T-helper 17 cell (primary cell): Measurements from ENCODE around the gene ARHGAP27. TPM values are rescaled to one million over a fixed set of nuclear protein-coding genes. Genes with fewer than 3 reads are reported as not detected.

Source experiments
- ATAC-seq: fragments of 150-1000 bp; cut with Tn5 transposase; 2 replicates; pipeline ENCODE4 v1.10.0; 2021; ENCODE audit warnings: mild to moderate bottlenecking, moderate library complexity
- DNase-seq, 3 donors: peaks; one replicate each; pipeline versions ENCODE4 v3.0.0 to v3.0.0-alpha.2; 2020 to 2021
- H3K9me3 ChIP-seq: one replicate; pipeline ENCODE4 v1.7.0; 2013; ENCODE audit warnings: low read length, mild to moderate bottlenecking; ENCODE audit not compliant: control insufficient read depth, poor library complexity, severe bottlenecking
- H3K27ac Mint-ChIP-seq: one replicate; pipeline ENCODE4 v1.8.0; 2022; ENCODE audit warnings: mild to moderate bottlenecking, moderate library complexity, mixed read lengths
- H3K27me3 Mint-ChIP-seq: one replicate; pipeline ENCODE4 v1.8.0; 2022; ENCODE audit warnings: mixed read lengths
- H3K36me3 Mint-ChIP-seq: one replicate; pipeline ENCODE4 v1.8.0; 2022; ENCODE audit warnings: low read depth, mixed read lengths
- H3K4me1 Mint-ChIP-seq: one replicate; pipeline ENCODE4 v1.8.0; 2022; ENCODE audit warnings: mild to moderate bottlenecking, mixed read lengths
- H3K4me3 Mint-ChIP-seq: one replicate; pipeline ENCODE4 v1.8.0; 2022; ENCODE audit warnings: mild to moderate bottlenecking, moderate library complexity, mixed read lengths
- total RNA-seq, 4 donors: library from RNA in 2 of 4; stranded (reverse) in 2 of 4; gene quantifications; one replicate each; pipeline ENCODE4 v1.2.3 and lab custom pipeline; 2022 to 2026

ARHGAP27 gene
- total RNA-seq, 2 donors from 2014 or later: 42.0 to 55.4 TPM

DNA sequence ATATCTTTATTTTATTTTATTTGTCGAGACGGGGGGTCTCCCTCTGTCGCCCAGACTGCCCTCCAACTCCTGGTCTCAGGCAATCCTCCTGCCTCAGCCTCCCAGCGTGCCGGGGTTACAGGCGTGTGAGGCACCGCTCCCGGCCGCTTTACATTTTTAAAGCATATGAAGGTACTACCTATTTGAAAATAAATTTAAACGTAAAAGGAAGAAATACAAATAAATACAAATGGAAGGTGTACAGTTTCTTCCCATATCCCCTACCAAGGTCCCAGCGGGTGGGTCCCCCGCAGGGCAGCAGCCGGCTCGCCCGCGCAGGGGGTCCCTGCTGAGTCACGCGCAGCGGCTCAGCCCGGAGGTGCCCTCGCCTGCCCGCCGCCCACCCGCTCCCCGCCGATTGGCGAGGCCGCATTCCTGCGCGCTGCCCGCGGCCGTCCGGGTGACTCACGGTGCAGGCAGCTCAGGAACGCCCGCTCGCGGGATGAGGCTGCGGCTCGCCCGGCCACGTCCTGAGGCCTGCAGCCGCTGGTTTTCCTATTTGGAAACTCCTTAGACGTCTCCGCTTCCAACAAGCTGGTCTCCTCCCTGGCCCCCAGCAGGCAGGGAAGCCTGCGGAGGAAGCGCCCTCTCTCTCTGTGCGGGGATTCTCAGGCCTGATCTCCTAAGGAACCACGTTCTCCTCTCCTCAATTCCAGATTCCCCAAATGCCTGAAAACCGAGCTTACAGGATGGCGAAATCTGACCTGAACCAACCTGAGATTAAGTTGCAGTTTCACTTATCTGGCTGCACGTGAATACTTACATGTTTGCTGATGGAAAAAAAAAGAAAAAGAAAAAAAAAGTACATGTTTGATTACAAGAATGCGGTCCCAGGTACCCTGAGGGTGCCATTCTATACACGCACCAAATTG, 61.0 kb downstream of the ARHGAP27 start:
- Mint-ChIP-seq H3K27ac (no peak overlapping the region), H3K4me3 (peak overlapping the region; percentile 78)
- peak; percentile 35 for ATAC-seq

DNA sequence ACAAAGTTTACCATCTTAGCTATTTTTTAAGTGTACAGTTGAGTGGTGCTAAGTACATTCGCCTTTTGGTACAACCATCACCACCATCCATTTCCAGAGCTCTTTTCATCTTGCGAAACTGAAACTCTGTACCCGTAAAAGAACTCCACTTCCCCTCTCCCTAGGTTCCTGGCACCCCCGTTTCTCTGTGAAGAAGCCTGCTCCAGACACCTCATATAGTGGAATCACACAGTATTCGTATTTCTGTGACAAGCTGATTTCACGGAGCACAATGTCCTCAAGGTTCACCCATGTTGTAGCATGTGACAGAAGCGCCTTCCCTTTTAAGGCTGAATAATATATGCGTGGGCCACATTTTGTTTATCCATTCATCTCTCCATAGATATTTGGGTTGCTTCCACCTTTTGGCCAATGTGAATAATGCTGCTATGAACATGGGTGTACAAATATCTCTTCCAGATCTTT, 61.7 kb downstream of the ARHGAP27 start:
- H3K4me3 Mint-ChIP-seq: peak overlapping the region; percentile 45
- H3K4me1 Mint-ChIP-seq: peaks cover 14% of the 10 kb centered on the region
- peaks cover 33% of the 10 kb centered on the region for H3K27me3 Mint-ChIP-seq
- DNase-seq: no peak
- no peak for ATAC-seq
- peaks cover 1% of the 10 kb centered on the region for H3K36me3 Mint-ChIP-seq
- H3K9me3 ChIP-seq: no peaks in the 10 kb centered on the region
- no peak overlapping the region for H3K27ac Mint-ChIP-seq

More for the DNA sequence above, 61.0 kb downstream of the ARHGAP27 start:
- Mint-ChIP-seq H3K36me3 (peaks cover 2% of the 10 kb centered on the region), H3K27me3 (peaks cover 31% of the 10 kb centered on the region), H3K4me1 (peaks cover 14% of the 10 kb centered on the region)
- DNase-seq: no peak
- no peaks in the 10 kb centered on the region for H3K9me3 ChIP-seq

DNA sequence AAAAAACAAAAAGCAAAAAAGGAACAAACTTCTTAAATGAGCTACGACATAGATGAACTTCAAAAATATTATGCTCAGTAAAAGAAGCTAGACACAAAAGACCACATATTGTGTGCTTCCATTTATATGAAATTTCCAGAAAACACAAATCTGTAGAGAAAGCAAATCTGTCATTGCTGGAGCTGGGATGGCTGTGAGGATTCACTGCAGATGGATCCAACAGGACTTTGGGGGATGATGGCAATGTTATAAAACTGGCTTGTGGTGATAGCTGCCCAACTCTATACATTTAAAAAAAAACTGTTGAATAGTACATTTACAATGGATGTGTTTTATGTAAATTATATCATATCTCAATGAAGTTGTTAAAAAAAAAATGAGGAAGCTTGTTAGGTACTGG, 63.2 kb downstream of the ARHGAP27 start:
- Mint-ChIP-seq H3K36me3 (no peaks in the 10 kb centered on the region), H3K27me3 (peaks cover 42% of the 10 kb centered on the region), H3K4me3 (no peak overlapping the region), H3K27ac (no peak overlapping the region), H3K4me1 (peaks cover 14% of the 10 kb centered on the region)
- ATAC-seq (no peak), DNase-seq (no peak)
- H3K9me3 ChIP-seq: no peaks in the 10 kb centered on the region

DNA sequence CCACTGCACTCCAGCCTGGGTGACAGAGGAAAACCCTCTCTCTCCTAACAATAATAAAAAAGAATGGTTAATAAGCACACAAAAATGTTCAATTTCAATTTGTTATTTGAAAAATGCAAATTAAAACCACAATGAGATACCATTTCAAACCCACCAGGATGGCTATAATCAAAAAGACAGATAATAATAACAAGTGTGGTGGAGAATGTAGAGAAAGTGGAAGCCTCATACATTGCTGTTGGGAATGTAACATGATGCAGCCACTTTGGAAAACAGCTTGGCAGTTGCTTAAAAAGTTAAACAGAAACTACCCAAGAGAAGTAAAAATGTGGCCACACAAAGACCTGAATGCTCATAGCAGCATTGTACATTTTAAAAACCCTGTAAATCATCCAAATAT, 64.0 kb downstream of the ARHGAP27 start:
- DNase-seq (no peak), ATAC-seq (no peak)
- Mint-ChIP-seq H3K4me1 (peaks cover 10% of the 10 kb centered on the region), H3K27ac (no peak overlapping the region), H3K4me3 (no peak overlapping the region), H3K27me3 (peaks cover 44% of the 10 kb centered on the region), H3K36me3 (no peaks in the 10 kb centered on the region)
- H3K9me3 ChIP-seq: no peaks in the 10 kb centered on the region

DNA sequence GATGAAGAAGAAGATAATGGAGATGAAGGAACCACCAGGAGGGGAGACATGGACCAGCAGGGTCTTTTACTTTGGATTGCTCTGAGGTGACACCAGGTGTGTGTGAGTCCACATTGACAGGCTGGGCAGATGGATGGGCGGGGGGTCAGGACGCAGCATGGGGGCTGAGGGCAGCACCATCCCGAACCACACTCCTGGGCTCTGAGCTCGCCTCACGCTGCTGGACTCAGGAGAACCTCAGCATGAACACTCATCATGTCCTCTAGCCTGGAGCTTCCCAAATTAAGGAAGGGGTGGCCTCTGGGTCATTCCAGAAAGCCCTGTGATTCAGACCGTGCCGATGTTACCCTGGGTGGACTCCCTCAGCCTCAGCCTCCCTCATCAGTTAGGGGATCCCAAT, 65.5 kb downstream of the ARHGAP27 start:
- Mint-ChIP-seq H3K27ac (no peak overlapping the region), H3K27me3 (peaks cover 45% of the 10 kb centered on the region), H3K36me3 (no peaks in the 10 kb centered on the region), H3K4me3 (no peak overlapping the region), H3K4me1 (peaks cover 7% of the 10 kb centered on the region)
- ATAC-seq (no peak), DNase-seq (no peak)
- H3K9me3 ChIP-seq: no peaks in the 10 kb centered on the region

DNA sequence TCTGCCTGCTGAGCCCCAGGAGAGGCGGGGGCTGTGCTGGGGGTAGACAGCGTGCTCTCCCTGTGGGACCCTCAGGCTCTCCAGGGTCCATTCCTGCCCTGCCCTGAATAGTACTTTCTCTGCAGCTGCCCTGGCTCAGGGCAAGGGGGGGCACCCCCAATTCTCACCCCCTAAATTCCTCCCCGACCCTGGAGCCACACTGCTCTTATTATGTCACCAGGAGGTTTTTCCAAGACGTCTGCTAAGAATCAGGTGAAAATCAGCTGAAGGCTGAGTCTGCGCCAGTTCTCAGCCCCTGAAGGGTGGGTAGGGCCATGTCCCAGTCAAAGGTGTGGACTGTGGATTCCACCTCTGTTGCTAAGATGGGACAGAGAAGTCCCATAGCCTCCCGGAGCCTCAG, 66.0 kb downstream of the ARHGAP27 start:
- Mint-ChIP-seq H3K4me1 (peaks cover 2% of the 10 kb centered on the region), H3K27ac (no peak overlapping the region), H3K4me3 (no peak overlapping the region), H3K27me3 (peaks cover 41% of the 10 kb centered on the region), H3K36me3 (no peaks in the 10 kb centered on the region)
- DNase-seq (no peak), ATAC-seq (no peak)
- no peaks in the 10 kb centered on the region for H3K9me3 ChIP-seq

DNA sequence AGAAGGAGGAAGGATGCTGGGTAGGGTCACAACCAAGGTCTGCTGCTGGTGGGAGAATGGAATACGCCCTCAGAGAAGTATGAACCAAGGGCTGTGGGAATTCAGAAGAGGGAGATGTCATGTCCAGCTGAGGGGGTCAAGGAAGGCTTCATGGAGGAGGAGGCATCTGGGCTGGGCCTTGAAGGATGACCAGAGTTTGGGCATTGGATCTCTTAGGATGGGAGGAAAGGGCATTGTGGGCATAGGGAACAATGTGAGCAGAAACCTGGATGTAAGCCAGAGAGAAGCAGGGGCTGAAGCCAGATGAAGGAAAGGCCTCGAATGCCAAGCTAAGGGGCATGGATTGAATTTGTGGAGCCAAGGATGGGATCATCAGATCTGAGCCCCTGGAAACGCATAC, 66.6 kb downstream of the ARHGAP27 start:
- H3K27ac Mint-ChIP-seq: no peak overlapping the region
- DNase-seq (no peak), ATAC-seq (no peak)
- no peak overlapping the region for H3K4me3 Mint-ChIP-seq
- peaks cover 2% of the 10 kb centered on the region for H3K4me1 Mint-ChIP-seq
- peaks cover 41% of the 10 kb centered on the region for H3K27me3 Mint-ChIP-seq
- H3K9me3 ChIP-seq: no peaks in the 10 kb centered on the region
- H3K36me3 Mint-ChIP-seq: no peaks in the 10 kb centered on the region

DNA sequence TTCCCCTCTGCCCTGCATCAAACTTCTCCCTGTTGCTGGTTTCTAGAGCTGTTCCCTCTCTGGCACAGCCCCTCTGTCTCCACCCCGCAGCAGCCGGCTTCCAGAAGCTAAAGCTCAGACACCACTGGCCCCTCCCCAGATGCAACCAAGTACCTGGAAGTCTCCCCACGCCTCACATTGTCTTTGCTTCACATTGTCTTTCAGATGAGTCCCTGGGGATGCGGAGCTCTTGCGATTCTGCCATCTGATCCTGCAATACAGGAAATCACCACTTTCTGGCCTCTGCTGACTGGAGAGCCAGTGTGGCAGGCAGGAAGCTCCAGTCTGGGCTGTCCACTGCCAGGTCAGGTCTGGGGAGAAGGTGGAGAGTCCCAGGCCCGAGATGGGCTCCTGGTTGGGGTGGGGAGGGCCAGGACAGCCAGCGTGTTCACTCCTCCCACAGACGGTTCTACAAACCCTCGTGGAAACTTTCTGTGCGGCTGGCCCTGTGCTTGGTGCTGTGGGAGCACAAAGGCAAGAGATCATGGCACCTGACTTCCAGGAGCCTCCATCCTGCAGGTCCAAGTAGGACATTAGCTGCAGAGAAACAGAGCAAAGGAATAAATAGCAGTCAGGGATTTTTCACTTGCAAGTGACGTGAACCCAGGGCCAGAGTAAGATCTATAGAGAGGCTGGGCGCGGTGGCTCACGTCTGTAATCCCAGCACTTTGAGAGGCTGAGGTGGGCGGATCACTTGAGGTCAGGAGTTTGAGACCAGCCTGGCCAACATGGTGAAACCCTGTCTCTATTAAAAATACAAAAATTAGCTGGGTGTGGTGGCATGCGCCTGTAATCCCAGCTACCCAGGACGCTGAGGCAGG, 67.9 kb downstream of the ARHGAP27 start:
- DNase-seq: no peak
- Mint-ChIP-seq H3K27ac (no peak overlapping the region), H3K27me3 (peaks cover 43% of the 10 kb centered on the region), H3K4me1 (no peaks in the 10 kb centered on the region), H3K36me3 (no peaks in the 10 kb centered on the region), H3K4me3 (no peak overlapping the region)
- no peak for ATAC-seq
- H3K9me3 ChIP-seq: no peaks in the 10 kb centered on the region

DNA sequence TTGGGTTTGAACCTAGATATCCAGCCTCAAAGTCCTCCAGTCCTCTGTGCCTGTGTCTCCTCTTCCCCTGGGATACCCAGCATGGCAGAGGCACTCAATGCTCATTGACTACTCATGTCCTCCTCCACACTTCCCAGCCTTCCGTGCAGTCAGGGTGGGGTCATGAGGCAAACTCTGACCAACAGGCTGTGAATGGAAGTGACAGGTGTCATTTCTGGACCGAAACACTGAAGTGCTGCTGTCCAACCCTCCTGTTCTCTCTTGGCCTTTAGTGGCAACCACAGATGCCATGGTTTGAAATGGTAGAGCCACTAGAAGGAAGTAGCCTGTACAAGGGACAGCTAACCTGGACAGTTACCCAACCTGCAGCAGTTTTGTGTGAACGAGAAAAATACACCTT, 69.2 kb downstream of the ARHGAP27 start:
- H3K27me3 Mint-ChIP-seq: peaks cover 36% of the 10 kb centered on the region
- no peaks in the 10 kb centered on the region for H3K9me3 ChIP-seq
- no peak overlapping the region for H3K4me3 Mint-ChIP-seq
- H3K27ac Mint-ChIP-seq: no peak overlapping the region
- DNase-seq (no peak), ATAC-seq (no peak)
- no peaks in the 10 kb centered on the region for H3K4me1 Mint-ChIP-seq
- no peaks in the 10 kb centered on the region for H3K36me3 Mint-ChIP-seq

DNA sequence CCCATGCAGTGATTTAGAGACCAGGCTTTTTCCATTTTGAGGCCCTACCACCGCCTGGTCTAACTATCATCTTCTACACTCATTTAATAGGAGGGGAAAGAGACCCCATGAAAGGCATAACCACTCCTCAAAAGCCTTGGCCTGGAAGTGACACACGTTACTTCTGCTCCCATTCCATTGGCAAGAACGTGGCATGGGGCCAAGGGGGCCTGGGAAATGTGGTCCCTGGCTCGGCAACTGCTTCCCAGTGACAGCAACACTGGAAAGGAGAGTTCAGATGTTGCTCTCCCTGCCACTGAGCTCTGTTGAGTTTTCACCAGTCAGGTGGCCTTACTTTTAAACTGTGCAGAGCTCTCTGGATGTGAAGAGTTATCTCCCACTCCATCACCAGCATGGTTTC, 70.7 kb downstream of the ARHGAP27 start:
- Mint-ChIP-seq H3K27me3 (peaks cover 34% of the 10 kb centered on the region), H3K27ac (no peak overlapping the region), H3K4me3 (no peak overlapping the region), H3K4me1 (no peaks in the 10 kb centered on the region), H3K36me3 (no peaks in the 10 kb centered on the region)
- ATAC-seq (no peak), DNase-seq (no peak)
- no peaks in the 10 kb centered on the region for H3K9me3 ChIP-seq

DNA sequence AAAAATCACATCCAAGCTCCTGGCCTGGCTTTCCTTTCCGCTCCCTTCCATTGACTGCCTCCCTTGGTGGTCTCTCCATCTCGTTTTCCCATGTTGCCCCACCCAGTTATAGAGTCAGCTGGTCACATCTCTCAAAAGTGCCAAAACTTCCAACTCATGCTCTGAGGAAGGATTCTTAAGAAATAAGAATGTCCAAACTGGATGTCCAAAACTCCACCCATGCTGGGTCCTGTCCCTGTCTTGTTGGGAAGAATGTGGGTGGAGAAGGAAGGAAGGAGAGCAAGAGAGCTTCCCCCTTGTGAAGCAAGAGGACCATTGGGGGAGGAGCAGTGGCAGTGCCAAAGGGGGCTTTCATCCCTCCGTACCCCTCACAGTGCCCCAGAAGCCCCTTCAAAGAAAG, 71.2 kb downstream of the ARHGAP27 start:
- Mint-ChIP-seq H3K27me3 (peaks cover 31% of the 10 kb centered on the region), H3K27ac (no peak overlapping the region), H3K4me3 (no peak overlapping the region), H3K4me1 (no peaks in the 10 kb centered on the region), H3K36me3 (no peaks in the 10 kb centered on the region)
- H3K9me3 ChIP-seq: no peaks in the 10 kb centered on the region
- ATAC-seq: no peak
- DNase-seq: no peak

DNA sequence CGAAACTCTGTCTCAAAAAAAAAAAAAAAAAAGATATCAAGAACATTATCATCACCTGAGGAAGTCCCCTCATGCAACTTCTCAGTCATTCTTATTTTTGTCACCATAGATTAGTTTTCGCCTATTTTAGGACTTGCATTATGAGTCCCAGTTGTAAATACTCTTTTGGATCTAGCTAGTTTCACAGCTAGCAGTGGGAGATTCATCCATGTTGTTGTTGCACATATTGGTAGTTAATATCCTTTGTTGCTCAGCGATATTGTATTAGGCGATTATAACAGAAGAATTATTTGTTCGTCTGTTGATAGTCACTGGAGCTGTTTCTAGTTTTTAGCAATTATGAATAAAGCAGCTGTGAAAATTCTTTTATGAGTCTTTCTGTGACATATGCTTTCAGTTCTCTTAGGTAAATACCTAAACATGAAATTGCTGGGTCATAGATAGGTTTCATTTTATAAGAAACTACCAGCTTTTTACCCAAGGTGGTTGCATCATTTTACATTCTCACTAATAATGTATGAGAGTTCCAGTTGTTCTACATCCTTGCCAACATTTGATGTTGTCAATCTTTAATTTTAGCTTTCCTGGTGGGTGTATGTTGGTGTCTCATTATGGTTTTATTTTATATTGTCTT, 75.2 kb downstream of the ARHGAP27 start:
- no peak overlapping the region for H3K27ac Mint-ChIP-seq
- peaks cover 12% of the 10 kb centered on the region for H3K4me1 Mint-ChIP-seq
- H3K4me3 Mint-ChIP-seq: no peak overlapping the region
- ATAC-seq (no peak), DNase-seq (no peak)
- peaks cover 7% of the 10 kb centered on the region for H3K36me3 Mint-ChIP-seq
- H3K27me3 Mint-ChIP-seq: peaks cover 19% of the 10 kb centered on the region
- H3K9me3 ChIP-seq: no peaks in the 10 kb centered on the region

DNA sequence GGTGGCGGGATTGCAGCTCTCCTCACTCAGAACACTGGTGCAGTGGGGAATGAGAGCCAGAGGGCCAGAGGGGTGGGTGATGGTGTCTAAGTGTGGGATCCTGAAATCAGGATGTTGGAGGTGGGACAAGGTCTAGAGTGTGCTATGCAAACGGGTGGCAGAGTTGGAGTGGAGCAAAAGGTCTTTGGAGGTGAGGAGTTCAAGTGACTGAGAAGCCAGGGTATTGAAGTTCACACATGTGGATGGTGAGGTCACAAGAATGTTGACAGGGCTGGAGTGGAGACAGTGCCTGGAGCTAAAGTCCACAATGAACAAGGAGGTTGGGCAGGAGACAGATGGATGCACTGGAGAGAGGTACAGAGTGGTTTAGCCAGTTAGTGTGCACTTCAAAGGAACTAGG, 77.6 kb downstream of the ARHGAP27 start:
- no peak for DNase-seq
- Mint-ChIP-seq H3K36me3 (peaks cover 7% of the 10 kb centered on the region), H3K27me3 (peaks cover 8% of the 10 kb centered on the region), H3K4me1 (peaks cover 12% of the 10 kb centered on the region), H3K4me3 (no peak overlapping the region), H3K27ac (no peak overlapping the region)
- ATAC-seq: no peak
- H3K9me3 ChIP-seq: no peaks in the 10 kb centered on the region
